Esophagus muscularis mucosa (tissue), 4 donors: ENCODE results near the gene ADPRHL1. TPM values are rescaled to one million over a fixed set of nuclear protein-coding genes. Genes with fewer than 3 reads are reported as not detected.

Experiments
- DNase-seq: peaks from one replicate; pipeline ENCODE4 v3.0.0-alpha.2; 2017; ENCODE audit errors: extremely low spot score
- H3K27ac ChIP-seq, 4 donors: fragments of 200-600 bp; sonication (generic); replicated peaks in 1 of 4; 1 replicate in 3 of 4; 2 replicates in 1 of 4; pipeline ENCODE4 v1.5.1; 2016 to 2019; ENCODE audit warnings: mild to moderate bottlenecking in 1 of 4
- H3K27me3 ChIP-seq, 4 donors: fragments of 200-600 bp; sonication (generic); one replicate each; pipeline versions ENCODE4 v1.5.1 to v1.6.0; 2016 to 2019
- H3K36me3 ChIP-seq, 4 donors: fragments of 200-600 bp; sonication (generic); one replicate each; pipeline ENCODE4 v1.5.1; 2016 to 2019
- H3K4me1 ChIP-seq, 4 donors: fragments of 200-600 bp; sonication (generic); one replicate each; pipeline ENCODE4 v1.5.1; 2016 to 2019
- H3K4me3 ChIP-seq, 4 donors: fragments of 200-600 bp; sonication (generic); 1 replicate in 2 of 4; 2 replicates in 2 of 4; pipeline ENCODE4 v1.5.1; 2016 to 2019; ENCODE audit warnings: mild to moderate bottlenecking in 4 of 4, moderate library complexity in 1 of 4
- H3K9me3 ChIP-seq, 4 donors: fragments of 200-600 bp; sonication (generic); 1 replicate in 3 of 4; 2 replicates in 1 of 4; pipeline ENCODE4 v1.5.1; 2016 to 2019
- CTCF ChIP-seq, 3 experiments: fragments of 200-600 bp in 2 of 3; fragments of 450-650 bp in 1 of 3; sonication (generic) in 2 of 3; IDR thresholded peaks; one replicate each; pipeline ENCODE4 v1.5.1; 2017 to 2019; ENCODE audit warnings: antibody characterized with exemption in 3 of 3, mild to moderate bottlenecking in 2 of 3, moderate library complexity in 1 of 3
- EP300 ChIP-seq: sonication (generic); formaldehyde crosslinking; IDR thresholded peaks from one replicate; pipeline ENCODE4 v1.6.1; 2017; ENCODE audit warnings: antibody characterized with exemption
- POLR2A ChIP-seq: fragments of 450-650 bp; IDR thresholded peaks from one replicate; pipeline ENCODE4 v1.6.1; 2017; ENCODE audit warnings: antibody characterized with exemption, moderate library complexity, mild to moderate bottlenecking, low read depth
- POLR2AphosphoS5 ChIP-seq, 2 donors: sonication (generic); formaldehyde crosslinking; IDR thresholded peaks; one replicate each; pipeline ENCODE4 v1.6.1; 2017; ENCODE audit warnings: antibody characterized with exemption in 2 of 2
- WGBS: methylation state at CpG from one replicate; pipeline ENCODE4 v1.1.5; 2018; 5-methylcytosine and 5-hydroxymethylcytosine counted together
- intact Hi-C: fragments of 100-400 bp; cut with DNase I; formaldehyde crosslinking; loops from one replicate; pipeline ENCODE4 v1.15.1; 2023
- total RNA-seq, 4 donors: library from RNA; depleted of rRNA; stranded (reverse); fragments of >200 nt; gene quantifications; one replicate each; pipeline versions ENCODE4 v1.1.0 to v1.2.1, GENCODE V29; 2016

The ADPRHL1 gene
- total RNA-seq, 4 donors from 2014 or later = 6.9 to 26.2 (median 11.0) TPM

- no peaks in the 10 kb centered on the region for H3K9me3 ChIP-seq
Measured at GRCh38 chr13:113419531-113420193, 33.6 kb downstream of the ADPRHL1 start.

GRCh38 chr13:113418722-113419049, 34.6 kb downstream of the ADPRHL1 start:
- no peak overlapping the region for H3K4me3 ChIP-seq
- peaks cover 7 to 37% (median 31%) of the 10 kb centered on the region in 4 donors for H3K4me1 ChIP-seq
- H3K9me3 ChIP-seq = no peaks in the 10 kb centered on the region
- peaks cover 0 to 4% (median 0%) of the 10 kb centered on the region in 4 donors for H3K27me3 ChIP-seq
- no peak overlapping the region for H3K27ac ChIP-seq
- 100% methylated on average over 1 of the region's 1 CpG for WGBS
- no peak for DNase-seq
- peaks cover 0 to 32% (median under 1%) of the 10 kb centered on the region in 4 donors for H3K36me3 ChIP-seq
- intact Hi-C loops = no loop called here
- TF ChIP-seq EP300 = no peak
- TF ChIP-seq CTCF (IDR thresholded peaks at IDR 0.05) = no peak
- TF ChIP-seq POLR2AphosphoS5 (IDR thresholded peaks at IDR 0.05) = no peak
- no peak for TF ChIP-seq POLR2A

More at GRCh38 chr13:113419531-113420193, 33.6 kb downstream of the ADPRHL1 start:
- H3K4me3 ChIP-seq = no peak overlapping the region
- peaks cover 0 to 39% (median 2%) of the 10 kb centered on the region in 4 donors for H3K36me3 ChIP-seq
- no peak for DNase-seq
- no peaks in the 10 kb centered on the region for H3K27me3 ChIP-seq
- intact Hi-C loops = no loop called here
- no peak overlapping the region for H3K27ac ChIP-seq
- 93% methylated on average over 18 of the region's 18 CpGs for WGBS
- TF ChIP-seq CTCF (IDR thresholded peaks at IDR 0.05) (no peak), POLR2A (no peak), POLR2AphosphoS5 (IDR thresholded peaks at IDR 0.05) (no peak), EP300 (no peak)
- peaks cover 1 to 27% (median 21%) of the 10 kb centered on the region in 4 donors for H3K4me1 ChIP-seq

- TF ChIP-seq POLR2A (no peak), CTCF (IDR thresholded peaks at IDR 0.05) (no peak), POLR2AphosphoS5 (IDR thresholded peaks at IDR 0.05) (no peak), EP300 (no peak)
- Histone ChIP-seq H3K27me3 (peaks cover 0 to 4% (median 0%) of the 10 kb centered on the region in 4 donors), H3K4me1 (peaks cover 10 to 43% (median 37%) of the 10 kb centered on the region in 4 donors), H3K4me3 (no peak overlapping the region), H3K27ac (no peak overlapping the region), H3K36me3 (peaks cover 0 to 28% (median 0%) of the 10 kb centered on the region in 4 donors), H3K9me3 (no peaks in the 10 kb centered on the region)
- WGBS = 66% methylated on average over 16 of the region's 16 CpGs
- intact Hi-C loops = no loop called here
- DNase-seq = no peak
Measured at GRCh38 chr13:113417836-113418721, 35.2 kb downstream of the ADPRHL1 start.

- Histone ChIP-seq H3K9me3 (no peaks in the 10 kb centered on the region), H3K36me3 (peaks cover 0 to 19% (median 0%) of the 10 kb centered on the region in 4 donors), H3K27ac (no peak overlapping the region), H3K4me1 (peaks cover 10 to 37% (median 34%) of the 10 kb centered on the region in 4 donors), H3K4me3 (no peak overlapping the region), H3K27me3 (peaks cover 0 to 4% (median 0%) of the 10 kb centered on the region in 4 donors)
- TF ChIP-seq POLR2AphosphoS5 (IDR thresholded peaks at IDR 0.05) = no peak
- no peak for TF ChIP-seq POLR2A
- no peak for TF ChIP-seq EP300
- no peak for TF ChIP-seq CTCF (IDR thresholded peaks at IDR 0.05)
- DNase-seq = no peak
- intact Hi-C loops = no loop called here
- WGBS = 77% methylated on average over 20 of the region's 28 CpGs
Measured at GRCh38 chr13:113417008-113417751, 36.1 kb downstream of the ADPRHL1 start.
